DND-41 (cell line): Measurements from ENCODE around the gene SDHB.

Source experiments
- ATAC-seq: fragments of 200-7000 bp; cut with Tn5 transposase; 3 replicates; pipeline ENCODE4 v1.9.1; 2021; ENCODE audit warnings: low read depth; ENCODE audit not compliant: insufficient read depth
- DNase-seq: peaks from one replicate; pipeline ENCODE4 v3.0.0-alpha.2; 2020
- H2AFZ ChIP-seq: 2 replicates; pipeline ENCODE4 v1.6.0; 2012; ENCODE audit warnings: low read depth, low read length
- H3K27ac ChIP-seq: 2 replicates; pipeline ENCODE4 v1.5.1; 2012; ENCODE audit warnings: low read length, inconsistent platforms
- H3K27me3 ChIP-seq: fragments of 200-600 bp; sonication (generic); 2 replicates; pipeline ENCODE4 v1.6.0; 2012; ENCODE audit warnings: low read length, mild to moderate bottlenecking, inconsistent platforms; ENCODE audit not compliant: insufficient read depth, poor library complexity
- H3K36me3 ChIP-seq: 2 replicates; pipeline ENCODE4 v1.5.1; 2012; ENCODE audit warnings: low read length, inconsistent platforms; ENCODE audit not compliant: insufficient read depth
- H3K4me1 ChIP-seq: 2 replicates; pipeline ENCODE4 v1.5.1; 2012; ENCODE audit warnings: mild to moderate bottlenecking, low read length; ENCODE audit not compliant: insufficient read depth
- H3K4me2 ChIP-seq: 2 replicates; pipeline ENCODE4 v1.6.0; 2012; ENCODE audit warnings: mild to moderate bottlenecking, moderate library complexity, low read length, inconsistent platforms; ENCODE audit not compliant: insufficient read depth
- H3K4me3 ChIP-seq, 2 experiments: fragments of 200-600 bp in 1 of 2; shearing (Covaris generic) in 1 of 2; 2 replicates each; pipeline ENCODE4 v1.5.1; 2012 to 2016; ENCODE audit warnings: inconsistent platforms in 2 of 2, low read length in 2 of 2, mild to moderate bottlenecking in 2 of 2, low read depth in 1 of 2, moderate library complexity in 1 of 2
- H3K79me2 ChIP-seq: 2 replicates; pipeline ENCODE4 v1.6.0; 2012; ENCODE audit warnings: low read length, inconsistent platforms; ENCODE audit not compliant: insufficient read depth
- H3K9ac ChIP-seq: 2 replicates; pipeline ENCODE4 v1.6.0; 2012; ENCODE audit warnings: low read depth, mild to moderate bottlenecking, inconsistent platforms, low read length, moderate library complexity
- H3K9me3 ChIP-seq: 2 replicates; pipeline ENCODE4 v1.5.1; 2012; ENCODE audit warnings: low read length, moderate library complexity, mild to moderate bottlenecking, inconsistent platforms; ENCODE audit not compliant: insufficient read depth, severe bottlenecking
- H4K20me1 ChIP-seq: 2 replicates; pipeline ENCODE4 v1.6.0; 2012; ENCODE audit warnings: low read length; ENCODE audit not compliant: insufficient read depth
- EZH2 ChIP-seq: IDR thresholded peaks from 3 replicates; pipeline ENCODE4 v1.6.1; 2012; ENCODE audit warnings: borderline replicate concordance, low read depth, mild to moderate bottlenecking, moderate library complexity, low read length, inconsistent platforms; ENCODE audit not compliant: severe bottlenecking
- TF ChIP-seq, protein P1 (sequence below): IDR thresholded peaks from 2 replicates; pipeline ENCODE4 v1.5.1; 2012; ENCODE audit warnings: borderline replicate concordance, low read length, moderate library complexity, mild to moderate bottlenecking; ENCODE audit not compliant: poor library complexity, severe bottlenecking; ENCODE audit errors: extremely low read depth

The SDHB gene

DNA sequence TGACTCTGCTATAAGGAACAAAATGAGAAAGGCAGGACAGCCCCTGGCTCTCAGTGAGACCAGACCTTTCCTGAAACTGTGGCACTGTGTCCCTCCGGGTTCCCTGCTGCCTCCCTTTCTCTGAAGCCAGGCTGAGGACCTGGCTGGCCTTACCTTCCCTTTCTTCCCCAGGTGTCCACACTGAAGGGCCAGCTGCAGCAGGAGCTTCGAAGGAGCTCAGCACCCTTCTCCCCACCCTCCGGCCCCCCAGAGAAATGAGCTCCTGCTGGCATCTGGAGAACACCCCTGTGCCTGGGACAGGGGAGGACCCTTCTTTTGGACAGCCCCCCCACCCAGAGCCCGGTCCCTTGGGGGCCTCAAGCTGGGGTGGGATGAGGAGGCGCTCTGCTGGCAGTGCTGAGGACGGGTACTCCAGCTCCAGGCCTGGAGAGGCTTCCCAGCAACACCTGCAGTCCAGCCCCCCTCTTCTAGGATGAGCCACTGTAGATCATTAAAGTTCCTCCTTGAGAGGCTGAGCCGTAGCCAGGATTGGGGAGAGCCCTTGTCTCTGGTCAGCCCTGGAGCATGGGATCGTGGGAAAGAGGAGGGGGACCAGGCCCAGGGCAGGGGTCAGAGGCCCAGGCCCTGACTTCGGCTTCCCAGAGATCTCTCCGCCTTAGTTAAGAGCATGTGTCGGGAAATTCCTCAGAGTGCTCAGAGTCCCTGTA lies 81.5 kb downstream of the SDHB start:
- H3K36me3 ChIP-seq: peaks cover 4% of the 10 kb centered on the region
- no peak overlapping the region for H3K27ac ChIP-seq
- H3K9ac ChIP-seq: no peak overlapping the region

DNA sequence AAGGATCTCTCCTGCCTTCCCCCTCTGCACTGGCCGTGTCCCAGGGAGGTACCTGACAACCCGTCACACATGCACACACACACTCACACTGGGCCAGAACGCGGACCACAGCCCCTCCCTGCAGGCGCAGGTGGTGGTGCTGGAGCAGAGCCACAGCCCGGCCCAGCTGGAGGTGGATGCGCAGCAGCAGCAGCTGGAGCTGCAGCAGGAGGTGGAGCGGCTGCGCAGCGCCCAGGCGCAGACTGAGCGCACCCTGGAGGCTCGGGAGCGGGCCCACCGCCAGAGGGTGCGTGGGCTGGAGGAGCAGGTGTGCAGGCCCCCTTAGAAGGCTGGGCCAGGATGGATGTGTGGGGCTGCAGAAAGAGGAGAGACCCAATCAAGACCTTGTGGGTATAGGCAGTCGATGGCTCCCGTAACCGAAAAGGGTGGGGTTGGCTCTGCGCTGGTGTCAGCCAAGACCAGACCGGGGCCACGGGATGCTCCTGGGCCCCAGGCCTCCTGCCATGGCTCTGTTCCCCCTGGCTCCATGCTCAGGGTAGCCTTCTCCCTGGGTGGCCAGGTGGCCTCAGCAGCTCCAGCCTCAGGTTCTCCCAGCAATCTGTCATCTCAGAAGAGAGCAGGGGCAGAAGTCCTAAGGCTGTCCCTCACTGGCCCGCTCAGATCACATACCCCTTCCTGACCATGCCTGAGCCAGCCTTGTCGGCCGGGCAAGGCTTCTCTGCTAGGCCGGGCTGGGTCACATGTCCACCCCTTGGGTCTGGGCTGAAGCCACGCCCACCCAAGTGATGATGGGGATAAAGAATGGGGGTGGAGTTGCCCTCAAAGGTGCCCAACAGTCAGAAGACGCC lies 82.3 kb downstream of the SDHB start:
- Histone ChIP-seq H3K9ac (no peak overlapping the region), H3K27ac (no peak overlapping the region), H3K4me2 (no peak overlapping the region), H3K9me3 (no peaks in the 10 kb centered on the region), H3K27me3 (no peaks in the 10 kb centered on the region), H3K36me3 (peaks cover 4% of the 10 kb centered on the region), H2AFZ (no peak overlapping the region), H4K20me1 (no peaks in the 10 kb centered on the region; the same call in 1 of the 2 replicates), H3K4me1 (no peaks in the 10 kb centered on the region), H3K4me3 (no peak overlapping the region), H3K79me2 (no peaks in the 10 kb centered on the region)
- no peak for DNase-seq
- 0 out of 3 replicates have a peak, but pooled peaks have one; percentile 17 for ATAC-seq
- no peak for TF ChIP-seq EZH2
- TF ChIP-seq, protein P1, sequence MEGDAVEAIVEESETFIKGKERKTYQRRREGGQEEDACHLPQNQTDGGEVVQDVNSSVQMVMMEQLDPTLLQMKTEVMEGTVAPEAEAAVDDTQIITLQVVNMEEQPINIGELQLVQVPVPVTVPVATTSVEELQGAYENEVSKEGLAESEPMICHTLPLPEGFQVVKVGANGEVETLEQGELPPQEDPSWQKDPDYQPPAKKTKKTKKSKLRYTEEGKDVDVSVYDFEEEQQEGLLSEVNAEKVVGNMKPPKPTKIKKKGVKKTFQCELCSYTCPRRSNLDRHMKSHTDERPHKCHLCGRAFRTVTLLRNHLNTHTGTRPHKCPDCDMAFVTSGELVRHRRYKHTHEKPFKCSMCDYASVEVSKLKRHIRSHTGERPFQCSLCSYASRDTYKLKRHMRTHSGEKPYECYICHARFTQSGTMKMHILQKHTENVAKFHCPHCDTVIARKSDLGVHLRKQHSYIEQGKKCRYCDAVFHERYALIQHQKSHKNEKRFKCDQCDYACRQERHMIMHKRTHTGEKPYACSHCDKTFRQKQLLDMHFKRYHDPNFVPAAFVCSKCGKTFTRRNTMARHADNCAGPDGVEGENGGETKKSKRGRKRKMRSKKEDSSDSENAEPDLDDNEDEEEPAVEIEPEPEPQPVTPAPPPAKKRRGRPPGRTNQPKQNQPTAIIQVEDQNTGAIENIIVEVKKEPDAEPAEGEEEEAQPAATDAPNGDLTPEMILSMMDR: no peak

More for the DNA sequence above, 81.5 kb downstream of the SDHB start:
- Histone ChIP-seq H2AFZ (no peak overlapping the region), H3K4me1 (no peaks in the 10 kb centered on the region), H3K79me2 (no peaks in the 10 kb centered on the region), H3K4me2 (no peak overlapping the region), H3K9me3 (no peaks in the 10 kb centered on the region), H3K27me3 (no peaks in the 10 kb centered on the region), H4K20me1 (no peaks in the 10 kb centered on the region; the same call in 1 of the 2 replicates), H3K4me3 (no peak overlapping the region)
- ATAC-seq: no peak
- TF ChIP-seq, protein P1: no peak
- no peak for DNase-seq

DNA sequence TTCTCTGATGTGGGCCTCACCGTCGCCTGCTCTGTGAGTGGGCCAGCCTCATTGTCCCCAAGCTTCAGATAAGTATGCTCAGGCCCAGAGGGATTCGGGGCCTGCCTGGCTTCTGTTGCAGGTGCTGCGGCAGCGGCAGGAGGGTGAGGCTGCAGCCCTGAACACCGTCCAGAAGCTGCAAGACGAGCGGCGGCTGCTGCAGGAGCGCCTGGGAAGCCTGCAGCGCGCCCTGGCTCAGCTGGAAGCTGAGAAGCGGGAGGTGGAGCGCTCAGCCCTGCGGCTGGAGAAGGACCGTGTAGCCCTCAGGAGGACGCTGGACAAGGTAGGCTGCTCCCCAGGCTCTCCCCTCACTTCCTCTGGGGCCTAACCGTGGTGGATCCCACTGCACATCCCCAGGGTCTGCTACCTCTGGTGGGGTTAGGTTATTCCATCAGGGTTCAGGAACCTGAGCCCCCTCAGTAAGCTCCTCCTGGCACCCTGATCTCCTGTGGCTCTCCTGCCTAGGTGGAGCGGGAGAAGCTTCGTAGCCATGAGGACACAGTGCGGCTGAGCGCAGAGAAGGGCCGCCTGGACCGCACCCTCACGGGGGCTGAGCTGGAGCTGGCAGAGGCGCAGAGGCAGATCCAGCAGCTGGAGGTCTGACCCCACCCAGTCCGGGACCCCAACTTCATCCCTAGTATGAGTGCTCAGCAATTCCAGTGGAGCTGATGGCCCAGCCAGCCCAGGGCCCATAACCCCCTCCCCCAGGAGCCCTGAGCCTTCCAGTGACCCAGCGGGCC lies 83.5 kb downstream of the SDHB start:
- no peaks in the 10 kb centered on the region; the same call in 1 of the 2 replicates for H4K20me1 ChIP-seq
- peaks cover 10% of the 10 kb centered on the region for H3K36me3 ChIP-seq
- H3K4me2 ChIP-seq: no peak overlapping the region
- H3K4me1 ChIP-seq: no peaks in the 10 kb centered on the region
- DNase-seq (no peak), ATAC-seq (no peak)
- no peaks in the 10 kb centered on the region for H3K79me2 ChIP-seq
- no peak overlapping the region for H3K27ac ChIP-seq
- no peaks in the 10 kb centered on the region for H3K9me3 ChIP-seq
- no peak overlapping the region for H3K4me3 ChIP-seq
- H2AFZ ChIP-seq: no peak overlapping the region
- no peak overlapping the region for H3K9ac ChIP-seq
- H3K27me3 ChIP-seq: no peaks in the 10 kb centered on the region
- no peak for TF ChIP-seq EZH2
- TF ChIP-seq, protein P1: no peak
